Fibroblast of skin of right quadriceps (primary cell): ENCODE data around the gene EFCAB8.

Experiments used
- DNase-seq: peaks from one replicate; pipeline ENCODE4 v3.0.0-alpha.2; 2013

EFCAB8 gene

GRCh38 chr20:32858701-32859372, at the start of gene EFCAB8:
EFCAB8 (plus strand) TSS chr20:32858923; CDS start chr20:32863793, 4,870 bp downstream.
- no peak for DNase-seq

- DNase-seq = no peak
These were observed 48.8 kb upstream of the EFCAB8 start for GRCh38 chr20:32809907-32810306.

- DNase-seq = no peak
These were observed 47.8 kb upstream of the EFCAB8 start for GRCh38 chr20:32810941-32811340.

GRCh38 chr20:32811886-32812285, 46.8 kb upstream of the EFCAB8 start:
- DNase-seq = no peak

- DNase-seq = peak; percentile 69
These were observed 38.6 kb upstream of the EFCAB8 start for GRCh38 chr20:32819992-32820697.

- no peak for DNase-seq
These were observed 37.9 kb upstream of the EFCAB8 start for GRCh38 chr20:32820698-32821377.

- DNase-seq = no peak
These were observed 36.5 kb upstream of the EFCAB8 start for GRCh38 chr20:32822225-32822624.

- peak; percentile 82 for DNase-seq
These were observed 35.6 kb upstream of the EFCAB8 start for GRCh38 chr20:32823078-32823477.

GRCh38 chr20:32823737-32824588, 34.8 kb upstream of the EFCAB8 start:
- peak; percentile 39 for DNase-seq

GRCh38 chr20:32828029-32828680, 30.6 kb upstream of the EFCAB8 start:
- DNase-seq = no peak

GRCh38 chr20:32829311-32830005, 29.3 kb upstream of the EFCAB8 start:
- DNase-seq = peak; percentile 13

- peak; percentile 18 for DNase-seq
These were observed 28.3 kb upstream of the EFCAB8 start for GRCh38 chr20:32830437-32830836.

GRCh38 chr20:32831982-32832381, 26.7 kb upstream of the EFCAB8 start:
- DNase-seq = no peak

- DNase-seq = no peak
These were observed 26.1 kb upstream of the EFCAB8 start for GRCh38 chr20:32832664-32833063.

- DNase-seq = no peak
These were observed 23.8 kb upstream of the EFCAB8 start for GRCh38 chr20:32834972-32835371.

GRCh38 chr20:32837157-32837556, 21.6 kb upstream of the EFCAB8 start:
- DNase-seq = no peak

- DNase-seq = no peak
These were observed 19.3 kb upstream of the EFCAB8 start for GRCh38 chr20:32839227-32839981.

- DNase-seq = no peak
These were observed 18.8 kb upstream of the EFCAB8 start for GRCh38 chr20:32839982-32840285.

- DNase-seq = no peak
These were observed 17.5 kb upstream of the EFCAB8 start for GRCh38 chr20:32841174-32841573.

- no peak for DNase-seq
These were observed 17.1 kb upstream of the EFCAB8 start for GRCh38 chr20:32841632-32842031.
